ENCODE measurements around the gene ST3GAL6. TPM values are rescaled to one million over a fixed set of nuclear protein-coding genes. Genes with fewer than 3 reads are reported as not detected.

The ST3GAL6 gene
- total RNA-seq, 2 experiments from 2014 or later = 0.25 to 3.0 TPM

DNA sequence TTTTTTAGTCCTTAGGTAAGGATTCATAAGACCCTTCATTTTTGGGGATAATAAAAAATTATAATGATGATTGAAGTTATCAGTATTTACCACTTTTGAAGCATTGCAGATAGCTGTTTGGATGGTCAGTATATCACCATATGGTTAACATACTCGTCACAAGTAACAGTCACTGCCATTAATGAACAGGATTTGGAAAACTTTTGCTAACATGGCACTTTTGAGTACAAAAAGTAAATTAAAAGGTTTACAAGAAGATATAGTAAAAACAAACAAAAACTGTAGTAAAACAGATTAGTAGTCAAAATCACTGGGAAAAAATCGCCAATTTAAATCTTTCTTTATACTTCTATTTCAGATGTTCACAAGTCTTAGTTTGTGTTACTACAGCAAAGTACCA is 37.8 kb upstream of the ST3GAL6 start:
- Histone ChIP-seq H3K79me2 (ENCODE audit: insufficient read depth, low read depth, low read length) (no peaks in the 10 kb centered on the region), H3K27ac (ENCODE audit: low read depth, low read length, poor library complexity, severe bottlenecking) (no peak overlapping the region), H4K20me1 (ENCODE audit: insufficient read depth, low read length) (no peaks in the 10 kb centered on the region), H3K9me2 (ENCODE audit: insufficient read depth, low read length) (no peaks in the 10 kb centered on the region), H3K9me3 (ENCODE audit: low read length) (no peaks in the 10 kb centered on the region), H3K4me2 (ENCODE audit: low read length) (no peak overlapping the region), H3K4me3 (ENCODE audit: low read depth, low read length, poor library complexity, severe bottlenecking) (no peak overlapping the region), H3K36me3 (ENCODE audit: insufficient read depth, low read length) (no peaks in the 10 kb centered on the region), H3K4me1 (ENCODE audit: insufficient read depth, low read length, poor library complexity, severe bottlenecking) (no peaks in the 10 kb centered on the region), H2AFZ (ENCODE audit: low read length) (no peak overlapping the region)
- DNase-seq (ENCODE audit: low spot score) = no peak
- no TSS peak for BruUV-seq (replicated peaks)
- POLR2A ChIA-PET = no interaction called here
- intact Hi-C loops (cut with micrococcal nuclease; ENCODE audit: unreplicated experiment) = no loop called here
- TF ChIP-seq, protein P1, sequence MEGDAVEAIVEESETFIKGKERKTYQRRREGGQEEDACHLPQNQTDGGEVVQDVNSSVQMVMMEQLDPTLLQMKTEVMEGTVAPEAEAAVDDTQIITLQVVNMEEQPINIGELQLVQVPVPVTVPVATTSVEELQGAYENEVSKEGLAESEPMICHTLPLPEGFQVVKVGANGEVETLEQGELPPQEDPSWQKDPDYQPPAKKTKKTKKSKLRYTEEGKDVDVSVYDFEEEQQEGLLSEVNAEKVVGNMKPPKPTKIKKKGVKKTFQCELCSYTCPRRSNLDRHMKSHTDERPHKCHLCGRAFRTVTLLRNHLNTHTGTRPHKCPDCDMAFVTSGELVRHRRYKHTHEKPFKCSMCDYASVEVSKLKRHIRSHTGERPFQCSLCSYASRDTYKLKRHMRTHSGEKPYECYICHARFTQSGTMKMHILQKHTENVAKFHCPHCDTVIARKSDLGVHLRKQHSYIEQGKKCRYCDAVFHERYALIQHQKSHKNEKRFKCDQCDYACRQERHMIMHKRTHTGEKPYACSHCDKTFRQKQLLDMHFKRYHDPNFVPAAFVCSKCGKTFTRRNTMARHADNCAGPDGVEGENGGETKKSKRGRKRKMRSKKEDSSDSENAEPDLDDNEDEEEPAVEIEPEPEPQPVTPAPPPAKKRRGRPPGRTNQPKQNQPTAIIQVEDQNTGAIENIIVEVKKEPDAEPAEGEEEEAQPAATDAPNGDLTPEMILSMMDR (conservative IDR thresholded peaks at IDR 0.05; ENCODE audit: low read length) = no peak
- no peak for TF ChIP-seq EZH2phosphoT487 (IDR thresholded peaks at IDR 0.05; ENCODE audit: borderline replicate concordance, low read depth, low read length)
- CTCF ChIA-PET (ENCODE audit: unreplicated experiment) = no interaction called here

DNA sequence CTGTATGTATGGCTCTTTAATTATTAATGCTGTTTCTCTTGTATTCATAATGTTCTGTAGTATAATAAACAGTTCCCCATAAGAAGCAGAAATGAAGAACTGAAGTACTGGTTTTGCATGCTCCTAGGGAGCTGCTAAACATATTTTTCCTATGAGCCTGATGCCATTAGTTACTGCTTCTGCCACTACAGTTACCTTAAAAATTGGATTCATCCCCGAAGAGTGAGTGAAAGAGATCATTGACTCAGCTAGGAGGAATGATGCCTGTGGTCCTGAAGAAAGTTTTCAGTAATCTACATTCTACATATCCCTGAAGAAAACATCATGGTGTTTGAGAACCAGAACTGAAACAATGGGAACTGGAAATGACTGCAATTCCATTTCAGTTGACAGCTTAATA is 37.1 kb upstream of the ST3GAL6 start:
- intact Hi-C loops (cut with micrococcal nuclease; ENCODE audit: unreplicated experiment) = no loop called here
- ChIA-PET CTCF (ENCODE audit: unreplicated experiment) (no interaction called here), POLR2A (no interaction called here)
- no TSS peak for BruUV-seq (replicated peaks)
- H3K79me2 ChIP-seq (ENCODE audit: insufficient read depth, low read depth, low read length) = no peaks in the 10 kb centered on the region
- no peaks in the 10 kb centered on the region for H3K36me3 ChIP-seq (ENCODE audit: insufficient read depth, low read length)
- H3K4me2 ChIP-seq (ENCODE audit: low read length) = no peak overlapping the region
- no peaks in the 10 kb centered on the region for H3K9me2 ChIP-seq (ENCODE audit: insufficient read depth, low read length)
- no peak overlapping the region for H2AFZ ChIP-seq (ENCODE audit: low read length)
- no peaks in the 10 kb centered on the region for H4K20me1 ChIP-seq (ENCODE audit: insufficient read depth, low read length)
- H3K4me3 ChIP-seq (ENCODE audit: low read depth, low read length, poor library complexity, severe bottlenecking) = no peak overlapping the region
- TF ChIP-seq, protein P1 (conservative IDR thresholded peaks at IDR 0.05; ENCODE audit: low read length) = no peak
- no peak for TF ChIP-seq EZH2phosphoT487 (IDR thresholded peaks at IDR 0.05; ENCODE audit: borderline replicate concordance, low read depth, low read length)
- no peaks in the 10 kb centered on the region for H3K4me1 ChIP-seq (ENCODE audit: insufficient read depth, low read length, poor library complexity, severe bottlenecking)
- no peaks in the 10 kb centered on the region for H3K9me3 ChIP-seq (ENCODE audit: low read length)
- no peak overlapping the region for H3K27ac ChIP-seq (ENCODE audit: low read depth, low read length, poor library complexity, severe bottlenecking)
- DNase-seq (ENCODE audit: low spot score) = no peak

DNA sequence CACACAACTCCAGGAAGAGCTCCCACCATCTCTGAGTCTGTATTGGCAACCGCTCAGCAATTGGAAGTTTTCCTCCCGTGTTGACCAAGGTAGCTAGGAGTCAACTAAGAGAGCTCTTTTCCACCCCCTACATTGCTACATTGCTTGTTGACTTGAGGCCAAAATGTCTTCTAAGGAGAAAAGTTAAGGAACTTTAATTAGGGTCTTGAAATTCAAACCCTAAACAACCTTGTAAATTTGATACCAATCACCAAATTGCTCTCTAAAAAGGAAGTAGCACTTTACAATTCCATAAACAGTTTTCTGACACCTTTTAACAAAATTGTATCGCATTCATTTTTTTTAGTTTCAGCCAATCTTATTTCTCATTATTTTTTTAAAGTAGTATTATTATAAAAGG is 35.5 kb upstream of the ST3GAL6 start:
- no peaks in the 10 kb centered on the region for H3K4me1 ChIP-seq (ENCODE audit: insufficient read depth, low read length, poor library complexity, severe bottlenecking)
- intact Hi-C loops (cut with micrococcal nuclease; ENCODE audit: unreplicated experiment) = no loop called here
- no peak for DNase-seq (ENCODE audit: low spot score)
- no peak overlapping the region for H2AFZ ChIP-seq (ENCODE audit: low read length)
- H3K9me2 ChIP-seq (ENCODE audit: insufficient read depth, low read length) = no peaks in the 10 kb centered on the region
- no peak overlapping the region for H3K4me2 ChIP-seq (ENCODE audit: low read length)
- POLR2A ChIA-PET = interaction anchor here (0.5 to 0.7 kb wide), 2 partner anchors 173 to 1135 kb away, joined by 3 to 5 read pairs; no protein-coding TSS in a partner anchor
- TF ChIP-seq, protein P1 (conservative IDR thresholded peaks at IDR 0.05; ENCODE audit: low read length) = no peak
- no peak for TF ChIP-seq EZH2phosphoT487 (IDR thresholded peaks at IDR 0.05; ENCODE audit: borderline replicate concordance, low read depth, low read length)
- H3K4me3 ChIP-seq (ENCODE audit: low read depth, low read length, poor library complexity, severe bottlenecking) = no peak overlapping the region
- H3K9me3 ChIP-seq (ENCODE audit: low read length) = no peaks in the 10 kb centered on the region
- no peak overlapping the region for H3K27ac ChIP-seq (ENCODE audit: low read depth, low read length, poor library complexity, severe bottlenecking)
- H3K36me3 ChIP-seq (ENCODE audit: insufficient read depth, low read length) = no peaks in the 10 kb centered on the region
- CTCF ChIA-PET (ENCODE audit: unreplicated experiment) = interaction anchor here (0.9 kb wide), 1 partner anchor 125 kb away, joined by 3 read pairs; no protein-coding TSS in a partner anchor
- no peaks in the 10 kb centered on the region for H3K79me2 ChIP-seq (ENCODE audit: insufficient read depth, low read depth, low read length)
- BruUV-seq (replicated peaks) = no TSS peak
- H4K20me1 ChIP-seq (ENCODE audit: insufficient read depth, low read length) = no peaks in the 10 kb centered on the region

Data from OCI-LY7 (cell line).